ENCODE data around the gene PRAMEF14.
"Not testable (repeated sequence)": the region's sequence is repeated elsewhere in the genome, so short reads cannot be mapped to it uniquely, and the experiment has no call there.

Gene PRAMEF14

GRCh38 chr1:13303239-13303638 lies 43.7 kb downstream of the PRAMEF14 start, which contains the start of gene PRAMEF33:
TSS of gene PRAMEF33 (plus strand) at chr1:13303539. CDS start at chr1:13305955, 2,416 bp downstream.
- H3K27me3 Mint-ChIP-seq (ENCODE audit: low read depth); H3K4me1 Mint-ChIP-seq (ENCODE audit: low read depth); H3K9me3 Mint-ChIP-seq; H3K27ac Mint-ChIP-seq; H3K4me3 Mint-ChIP-seq; H3K36me3 Mint-ChIP-seq (ENCODE audit: low read depth): not testable (repeated sequence)

DNA sequence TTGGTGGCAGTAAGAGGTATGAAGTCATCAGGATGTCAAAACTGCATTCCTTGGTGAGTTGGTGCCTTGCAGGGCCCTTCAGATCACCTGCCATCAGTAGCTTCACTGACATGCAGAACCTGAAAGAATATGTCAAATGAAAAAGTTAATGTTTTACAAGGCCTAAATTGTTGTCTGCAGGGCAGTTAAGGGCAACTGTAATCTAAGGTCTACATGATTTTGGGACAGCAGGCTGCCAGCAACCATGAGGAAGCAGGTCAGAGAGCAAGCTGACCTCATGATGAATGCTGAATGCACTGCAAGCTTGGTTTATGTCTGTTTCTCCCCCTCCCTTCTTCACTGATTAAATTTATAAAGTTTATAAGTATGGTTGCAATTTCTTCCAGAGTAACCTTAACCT lies 44.7 kb downstream of the PRAMEF14 start:
- H3K27me3 Mint-ChIP-seq (ENCODE audit: low read depth); H3K9me3 Mint-ChIP-seq: not testable (repeated sequence)

DNA sequence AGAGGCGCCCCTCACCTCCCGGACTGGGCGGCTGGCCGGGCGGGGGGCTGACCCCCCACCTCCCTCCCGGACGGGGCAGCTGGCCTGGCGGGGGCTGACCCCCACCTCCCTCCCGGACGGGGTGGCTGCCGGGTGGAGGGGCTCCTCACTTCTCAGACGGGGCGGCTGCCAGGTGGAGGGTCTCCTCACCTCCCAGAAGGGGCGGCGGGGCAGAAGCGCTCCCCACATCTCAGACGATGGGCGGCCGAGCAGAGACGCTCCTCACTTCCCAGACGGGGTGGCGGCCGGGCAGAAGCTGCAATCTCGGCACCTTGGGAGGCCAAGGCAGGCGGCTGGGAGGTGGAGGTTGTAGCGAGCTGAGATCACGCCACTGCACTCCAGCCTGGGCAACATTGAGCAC lies 48.2 kb downstream of the PRAMEF14 start:
- H3K27ac Mint-ChIP-seq; H3K9me3 Mint-ChIP-seq; H3K36me3 Mint-ChIP-seq (ENCODE audit: low read depth); H3K4me3 Mint-ChIP-seq; H3K27me3 Mint-ChIP-seq (ENCODE audit: low read depth); H3K4me1 Mint-ChIP-seq (ENCODE audit: low read depth): not testable (repeated sequence)

More for the DNA sequence above, 44.7 kb downstream of the PRAMEF14 start:
- not testable (repeated sequence) for H3K4me1 Mint-ChIP-seq (ENCODE audit: low read depth); H3K36me3 Mint-ChIP-seq (ENCODE audit: low read depth); H3K4me3 Mint-ChIP-seq; H3K27ac Mint-ChIP-seq

DNA sequence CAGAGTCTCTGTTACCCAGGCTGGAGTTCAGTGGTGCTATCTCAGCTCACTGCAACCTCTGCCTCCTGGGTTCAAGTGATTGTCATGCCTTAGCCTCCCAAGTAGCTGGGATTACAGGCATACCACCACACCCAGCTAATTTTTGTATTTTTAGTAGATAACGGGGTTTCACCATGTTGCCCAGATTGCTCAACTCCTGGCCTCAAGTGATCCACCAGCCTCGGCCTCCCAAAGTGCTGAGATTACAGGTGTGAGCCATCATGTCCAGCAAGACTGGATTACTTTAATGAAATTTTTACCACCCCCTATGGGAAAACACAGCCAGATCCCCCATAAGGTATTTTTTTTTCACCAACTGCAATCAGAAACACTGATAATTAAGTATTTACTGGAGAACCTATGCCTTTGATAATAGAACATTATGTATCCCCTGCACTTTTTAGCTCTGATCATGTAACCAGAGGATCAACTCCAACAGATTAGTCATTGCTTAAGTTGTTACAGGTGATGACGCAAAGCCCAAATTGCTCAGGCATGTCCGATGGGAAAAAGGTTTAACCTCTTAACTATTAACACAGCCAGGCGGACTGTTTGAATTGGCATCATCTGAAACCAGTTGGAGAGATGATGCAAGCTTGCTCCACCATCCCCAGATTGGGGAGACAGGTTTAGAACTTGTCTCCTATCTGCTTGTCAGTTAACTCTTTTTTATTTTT lies 49.6 kb downstream of the PRAMEF14 start:
- H3K9me3 Mint-ChIP-seq; H3K4me1 Mint-ChIP-seq (ENCODE audit: low read depth); H3K4me3 Mint-ChIP-seq; H3K36me3 Mint-ChIP-seq (ENCODE audit: low read depth); H3K27ac Mint-ChIP-seq; H3K27me3 Mint-ChIP-seq (ENCODE audit: low read depth): not testable (repeated sequence)

Data from T-helper 1 cell treated with Interleukin-12 subunit alpha and Interleukin-12 subunit beta and Interleukin-4 antibody, amounts not matched to agents 30 μg/mL and 1 μg/mL, for 36 hours (primary cell).